Caco-2 (cell line): ENCODE measurements around the gene GAMT. TPM values are rescaled to one million over a fixed set of nuclear protein-coding genes. Genes with fewer than 3 reads are reported as not detected.

ENCODE experiments used
- BruUV-seq: library from RNA; stranded (reverse); fragments of 400-500 nt; replicated peaks from 2 replicates; lab custom pipeline; 2021; lab: Mats Ljungman, UMichigan
- CTCF ChIA-PET: fragments of 300-600 bp; sonication (Branson Sonifier 250); formaldehyde crosslinking; loops from one replicate; lab custom pipeline; 2022; ENCODE audit warnings: antibody characterized with exemption; lab: Charles Lee
- POLR2A ChIA-PET: fragments of 300-600 bp; sonication (Branson Sonifier 250); formaldehyde crosslinking; loops from one replicate; lab custom pipeline; 2022; ENCODE audit warnings: antibody characterized with exemption; lab: Charles Lee
- DNase-seq, 2 experiments: peaks; one replicate each; pipeline versions ENCODE4 v3.0.0 to v3.0.0-alpha.2; 2020 to 2022
- H3K27me3 ChIP-seq: replicated peaks from 2 replicates; pipeline ENCODE4 v1.6.0; 2011; ENCODE audit warnings: low read length; ENCODE audit not compliant: control insufficient read depth, insufficient read depth
- H3K36me3 ChIP-seq: 2 replicates; pipeline ENCODE4 v1.5.1; 2011; ENCODE audit warnings: low read length; ENCODE audit not compliant: control insufficient read depth, insufficient read depth
- H3K4me1 ChIP-seq: fragments of 250-450 bp; sonication (Bioruptor Pico); 2 replicates; pipeline ENCODE4 v1.5.1; 2020; ENCODE audit warnings: mild to moderate bottlenecking
- H3K4me3 ChIP-seq: 2 replicates; pipeline ENCODE4 v1.5.1; 2011; ENCODE audit warnings: low read depth, mild to moderate bottlenecking, control low read depth, low read length
- H3K9me3 ChIP-seq: fragments of 250-450 bp; sonication (Bioruptor Pico); 2 replicates; pipeline ENCODE4 v1.5.1; 2020; ENCODE audit warnings: mild to moderate bottlenecking, moderate library complexity
- H3K27ac Mint-ChIP-seq: one replicate; pipeline ENCODE4 v1.8.0; 2022; ENCODE audit warnings: mixed read lengths; ENCODE audit not compliant: unreplicated experiment
- H3K27me3 Mint-ChIP-seq: one replicate; pipeline ENCODE4 v1.8.0; 2022; ENCODE audit warnings: mixed read lengths; ENCODE audit not compliant: insufficient read depth, unreplicated experiment
- H3K36me3 Mint-ChIP-seq: one replicate; pipeline ENCODE4 v1.8.0; 2022; ENCODE audit warnings: mild to moderate bottlenecking, mixed read lengths; ENCODE audit not compliant: insufficient read depth, unreplicated experiment
- H3K4me1 Mint-ChIP-seq: one replicate; pipeline ENCODE4 v1.8.0; 2022; ENCODE audit warnings: low read depth, mixed read lengths; ENCODE audit not compliant: unreplicated experiment
- H3K4me3 Mint-ChIP-seq: one replicate; pipeline ENCODE4 v1.8.0; 2022; ENCODE audit warnings: mild to moderate bottlenecking, moderate library complexity, mixed read lengths; ENCODE audit not compliant: unreplicated experiment
- H3K9me3 Mint-ChIP-seq: one replicate; pipeline ENCODE4 v1.8.0; 2022; ENCODE audit warnings: mixed read lengths; ENCODE audit not compliant: unreplicated experiment
- intact Hi-C: fragments of 100-400 bp; cut with micrococcal nuclease; formaldehyde crosslinking; loops from one replicate; pipeline ENCODE4 v1.10.0; 2022; ENCODE audit not compliant: unreplicated experiment
- total RNA-seq: library from RNA; stranded (reverse); gene quantifications from 2 replicates; pipeline ENCODE4 v1.2.3, GENCODE V29; 2022
- TF ChIP-seq, protein P1 (sequence below), 2 experiments: fragments of 200-600 bp in 1 of 2; IDR thresholded peaks; 1 replicate in 1 of 2; 2 replicates in 1 of 2; pipeline versions ENCODE4 v1.5.1 to v1.8.0; 2011 to 2022; ENCODE audit warnings: antibody characterized with exemption in 1 of 2, control low read depth in 1 of 2, inconsistent platforms in 1 of 2, low read depth in 1 of 2, low read length in 1 of 2, mild to moderate bottlenecking in 1 of 2, moderate library complexity in 1 of 2; ENCODE audit not compliant: insufficient read depth in 1 of 2, severe bottlenecking in 1 of 2, unreplicated experiment in 1 of 2

Gene GAMT
- total RNA-seq, 1 experiment from 2014 or later = 75.7 TPM

- CTCF ChIA-PET = no interaction called here
- Mint-ChIP-seq H3K27ac (no peak overlapping the region), H3K27me3 (no peaks in the 10 kb centered on the region), H3K36me3 (peaks cover 78% of the 10 kb centered on the region), H3K4me3 (peak overlapping the region; percentile 19), H3K9me3 (no peaks in the 10 kb centered on the region), H3K4me1 (no peaks in the 10 kb centered on the region)
- Histone ChIP-seq H3K27me3 (no peaks in the 10 kb centered on the region), H3K4me3 (no peak overlapping the region), H3K4me1 (no peaks in the 10 kb centered on the region), H3K36me3 (peaks cover 4% of the 10 kb centered on the region; the same call in 1 of the 2 replicates), H3K9me3 (no peaks in the 10 kb centered on the region)
- TF ChIP-seq, protein P1, sequence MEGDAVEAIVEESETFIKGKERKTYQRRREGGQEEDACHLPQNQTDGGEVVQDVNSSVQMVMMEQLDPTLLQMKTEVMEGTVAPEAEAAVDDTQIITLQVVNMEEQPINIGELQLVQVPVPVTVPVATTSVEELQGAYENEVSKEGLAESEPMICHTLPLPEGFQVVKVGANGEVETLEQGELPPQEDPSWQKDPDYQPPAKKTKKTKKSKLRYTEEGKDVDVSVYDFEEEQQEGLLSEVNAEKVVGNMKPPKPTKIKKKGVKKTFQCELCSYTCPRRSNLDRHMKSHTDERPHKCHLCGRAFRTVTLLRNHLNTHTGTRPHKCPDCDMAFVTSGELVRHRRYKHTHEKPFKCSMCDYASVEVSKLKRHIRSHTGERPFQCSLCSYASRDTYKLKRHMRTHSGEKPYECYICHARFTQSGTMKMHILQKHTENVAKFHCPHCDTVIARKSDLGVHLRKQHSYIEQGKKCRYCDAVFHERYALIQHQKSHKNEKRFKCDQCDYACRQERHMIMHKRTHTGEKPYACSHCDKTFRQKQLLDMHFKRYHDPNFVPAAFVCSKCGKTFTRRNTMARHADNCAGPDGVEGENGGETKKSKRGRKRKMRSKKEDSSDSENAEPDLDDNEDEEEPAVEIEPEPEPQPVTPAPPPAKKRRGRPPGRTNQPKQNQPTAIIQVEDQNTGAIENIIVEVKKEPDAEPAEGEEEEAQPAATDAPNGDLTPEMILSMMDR (IDR thresholded peaks at IDR 0.05; ENCODE audit: insufficient read depth in 1 of 2, low read depth in 1 of 2, low read length in 1 of 2, severe bottlenecking in 1 of 2, unreplicated experiment in 1 of 2) = no peak
- no TSS peak for BruUV-seq
- DNase-seq = no peak
- intact Hi-C loops = no loop called here
- POLR2A ChIA-PET = no interaction called here
Measured at GRCh38 chr19:1392939-1393530, 8.3 kb downstream of the GAMT start.

GRCh38 chr19:1392407-1392806 lies 8.9 kb downstream of the GAMT start:
- TF ChIP-seq, protein P1 (IDR thresholded peaks at IDR 0.05; ENCODE audit: insufficient read depth in 1 of 2, low read depth in 1 of 2, low read length in 1 of 2, severe bottlenecking in 1 of 2, unreplicated experiment in 1 of 2) = no peak
- H3K4me3 Mint-ChIP-seq = no peak overlapping the region
- BruUV-seq = no TSS peak
- Histone ChIP-seq H3K4me1 (no peaks in the 10 kb centered on the region), H3K9me3 (no peaks in the 10 kb centered on the region), H3K4me3 (no peak overlapping the region), H3K27me3 (no peaks in the 10 kb centered on the region), H3K36me3 (peaks cover 4% of the 10 kb centered on the region; the same call in 1 of the 2 replicates)
- intact Hi-C loops = no loop called here
- peaks cover 71% of the 10 kb centered on the region for H3K36me3 Mint-ChIP-seq
- H3K27ac Mint-ChIP-seq = no peak overlapping the region
- POLR2A ChIA-PET = no interaction called here
- no peaks in the 10 kb centered on the region for H3K9me3 Mint-ChIP-seq
- H3K4me1 Mint-ChIP-seq = no peaks in the 10 kb centered on the region
- no peak for DNase-seq
- H3K27me3 Mint-ChIP-seq = no peaks in the 10 kb centered on the region
- CTCF ChIA-PET = no interaction called here

DNA sequence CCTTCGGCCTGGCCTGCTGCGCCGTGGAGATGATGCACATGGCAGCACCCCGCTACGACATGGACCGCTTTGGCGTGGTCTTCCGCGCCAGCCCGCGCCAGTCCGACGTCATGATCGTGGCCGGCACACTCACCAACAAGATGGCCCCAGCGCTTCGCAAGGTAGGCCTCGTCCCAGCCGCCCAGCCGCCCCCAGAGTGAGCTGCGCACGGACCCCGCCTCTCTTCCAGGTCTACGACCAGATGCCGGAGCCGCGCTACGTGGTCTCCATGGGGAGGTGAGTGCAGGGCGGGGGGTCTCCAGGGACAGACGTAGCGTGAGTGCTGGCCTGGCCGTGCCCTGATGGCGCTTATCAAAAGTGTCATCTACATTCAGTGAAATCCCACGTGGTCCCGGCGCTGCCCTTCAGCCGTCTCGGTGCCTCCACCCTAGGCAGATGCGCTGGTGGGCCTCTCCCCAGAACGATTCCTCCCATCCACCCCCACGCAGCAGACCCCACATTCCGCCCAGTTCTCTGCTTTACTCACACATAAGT lies 10.4 kb downstream of the GAMT start:
- Mint-ChIP-seq H3K4me3 (no peak overlapping the region), H3K9me3 (no peaks in the 10 kb centered on the region), H3K27ac (no peak overlapping the region), H3K36me3 (peaks cover 61% of the 10 kb centered on the region), H3K27me3 (no peaks in the 10 kb centered on the region), H3K4me1 (no peaks in the 10 kb centered on the region)
- Histone ChIP-seq H3K36me3 (peaks cover 4% of the 10 kb centered on the region; the same call in 1 of the 2 replicates), H3K9me3 (no peaks in the 10 kb centered on the region), H3K4me1 (no peaks in the 10 kb centered on the region), H3K4me3 (no peak overlapping the region), H3K27me3 (no peaks in the 10 kb centered on the region)
- no peak for DNase-seq
- CTCF ChIA-PET = no interaction called here
- POLR2A ChIA-PET = no interaction called here
- intact Hi-C loops = no loop called here
- no TSS peak for BruUV-seq
- TF ChIP-seq, protein P1 (IDR thresholded peaks at IDR 0.05; ENCODE audit: insufficient read depth in 1 of 2, low read depth in 1 of 2, low read length in 1 of 2, severe bottlenecking in 1 of 2, unreplicated experiment in 1 of 2) = no peak
